Epithelial cell of esophagus (primary cell): ENCODE measurements around the gene SMAP2.
A peak's percentile ranks its signal among the peaks of the same experiment; 100 is the strongest.

Source experiments
- DNase-seq: peaks from one replicate; pipeline ENCODE4 v3.0.0; 2010; ENCODE audit warnings: low read depth
- H3K4me3 ChIP-seq: 2 replicates; pipeline ENCODE4 v1.5.1; 2011; ENCODE audit warnings: mild to moderate bottlenecking, low read length, control low read depth
- TF ChIP-seq, protein P1 (sequence below): IDR thresholded peaks from 2 replicates; pipeline ENCODE4 v1.5.1; 2011; ENCODE audit warnings: low read depth, mild to moderate bottlenecking, low read length, control low read depth, inconsistent platforms; ENCODE audit not compliant: insufficient read depth; ENCODE audit errors: missing control alignments

The SMAP2 gene

DNA sequence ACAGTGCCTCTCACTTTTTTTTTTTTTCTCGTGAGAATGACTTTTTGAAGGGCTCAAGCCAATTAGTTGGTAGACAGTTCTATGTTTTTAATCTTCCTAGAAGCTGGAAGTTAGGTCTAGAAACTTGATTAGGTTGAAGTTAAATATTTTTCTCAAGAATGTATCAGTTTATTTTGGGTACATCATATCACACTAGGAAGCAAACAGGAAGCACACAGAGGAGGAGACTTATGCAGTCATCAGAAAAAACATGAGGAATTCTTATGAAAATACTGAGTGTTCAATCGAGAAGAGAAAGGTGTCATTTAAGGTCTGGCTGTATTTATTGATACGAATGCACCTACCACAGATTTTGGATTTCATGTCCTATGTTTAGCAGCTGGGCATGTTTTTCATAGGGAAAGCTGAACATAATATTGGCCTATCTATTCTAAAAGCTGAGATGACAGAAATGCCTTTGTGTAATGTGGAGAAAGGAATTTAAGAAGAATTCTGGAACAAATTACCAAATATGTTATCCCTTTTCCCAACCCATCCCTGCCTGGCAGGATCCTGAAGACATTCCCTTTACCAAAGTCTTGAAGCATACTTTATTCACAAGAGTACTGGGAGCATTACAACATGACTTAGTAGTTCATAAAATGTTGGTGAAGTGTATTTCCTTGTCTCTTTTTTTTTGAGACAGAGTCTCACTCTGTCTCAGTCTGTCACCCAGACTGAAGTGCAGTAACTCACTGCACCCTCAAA lies 59.3 kb downstream of the SMAP2 start:
- no peak for DNase-seq
- TF ChIP-seq, protein P1, sequence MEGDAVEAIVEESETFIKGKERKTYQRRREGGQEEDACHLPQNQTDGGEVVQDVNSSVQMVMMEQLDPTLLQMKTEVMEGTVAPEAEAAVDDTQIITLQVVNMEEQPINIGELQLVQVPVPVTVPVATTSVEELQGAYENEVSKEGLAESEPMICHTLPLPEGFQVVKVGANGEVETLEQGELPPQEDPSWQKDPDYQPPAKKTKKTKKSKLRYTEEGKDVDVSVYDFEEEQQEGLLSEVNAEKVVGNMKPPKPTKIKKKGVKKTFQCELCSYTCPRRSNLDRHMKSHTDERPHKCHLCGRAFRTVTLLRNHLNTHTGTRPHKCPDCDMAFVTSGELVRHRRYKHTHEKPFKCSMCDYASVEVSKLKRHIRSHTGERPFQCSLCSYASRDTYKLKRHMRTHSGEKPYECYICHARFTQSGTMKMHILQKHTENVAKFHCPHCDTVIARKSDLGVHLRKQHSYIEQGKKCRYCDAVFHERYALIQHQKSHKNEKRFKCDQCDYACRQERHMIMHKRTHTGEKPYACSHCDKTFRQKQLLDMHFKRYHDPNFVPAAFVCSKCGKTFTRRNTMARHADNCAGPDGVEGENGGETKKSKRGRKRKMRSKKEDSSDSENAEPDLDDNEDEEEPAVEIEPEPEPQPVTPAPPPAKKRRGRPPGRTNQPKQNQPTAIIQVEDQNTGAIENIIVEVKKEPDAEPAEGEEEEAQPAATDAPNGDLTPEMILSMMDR, result no peak
- no peak overlapping the region for H3K4me3 ChIP-seq

GRCh38 chr1:40435471-40435870 lies 61.9 kb downstream of the SMAP2 start:
- TF ChIP-seq, protein P1, result no peak
- DNase-seq, result no peak
- H3K4me3 ChIP-seq, result no peak overlapping the region

- no peak overlapping the region for H3K4me3 ChIP-seq
- TF ChIP-seq, protein P1, result no peak
- DNase-seq, result no peak
Measured at GRCh38 chr1:40435876-40436275, 62.3 kb downstream of the SMAP2 start.

DNA sequence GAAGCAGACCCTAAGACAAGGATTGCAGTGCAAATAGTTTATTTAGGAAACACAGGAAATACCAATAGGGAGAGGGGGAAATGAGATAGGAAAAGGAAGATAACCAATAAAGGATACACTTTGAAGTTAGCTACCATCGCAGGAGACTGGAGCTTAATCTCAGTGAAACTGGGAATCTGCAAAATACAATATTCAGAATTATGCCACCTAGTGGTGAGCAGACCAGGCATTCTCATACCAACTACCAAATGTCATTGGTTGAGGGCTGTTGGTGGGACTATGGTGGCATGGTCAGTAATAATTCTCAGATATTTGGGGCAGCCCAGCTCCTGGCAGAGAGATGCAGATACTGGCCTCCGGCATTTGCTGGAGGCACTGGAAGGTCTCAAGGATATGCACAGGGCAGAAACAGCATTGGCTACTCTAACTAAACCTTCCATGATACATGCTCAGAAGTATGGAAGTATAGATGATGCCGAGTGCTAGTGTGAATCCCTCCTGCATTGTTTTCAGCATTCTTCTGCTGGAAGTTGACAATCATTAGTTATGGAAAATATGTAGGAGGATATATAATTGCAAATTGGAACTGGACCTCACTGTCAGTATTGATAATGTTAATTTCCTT lies 65.0 kb downstream of the SMAP2 start:
- DNase-seq, result peak; percentile 28

DNA sequence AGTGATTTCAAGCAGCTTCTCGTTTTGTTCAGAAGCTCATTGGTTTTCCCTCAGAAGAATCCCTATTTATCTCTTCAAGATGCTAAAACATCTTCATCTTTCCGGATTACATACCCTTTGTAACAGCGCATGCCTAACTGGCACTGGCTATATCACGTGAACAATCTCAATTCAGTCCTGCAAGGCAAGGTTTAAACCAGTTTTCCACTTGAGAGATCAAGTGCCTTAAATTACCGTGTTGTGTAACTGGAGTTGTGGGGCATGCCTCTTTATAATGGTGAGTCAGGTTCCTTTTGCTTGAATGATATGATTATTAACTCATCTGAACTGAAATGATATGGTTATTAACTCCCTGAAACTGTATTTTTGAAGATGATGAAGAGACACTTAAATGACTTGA lies 65.7 kb downstream of the SMAP2 start:
- no peak overlapping the region for H3K4me3 ChIP-seq
- DNase-seq, result peak; percentile 38

More for the DNA sequence above, 65.0 kb downstream of the SMAP2 start:
- TF ChIP-seq, protein P1, result peak; percentile 65
- no peak overlapping the region for H3K4me3 ChIP-seq

DNA sequence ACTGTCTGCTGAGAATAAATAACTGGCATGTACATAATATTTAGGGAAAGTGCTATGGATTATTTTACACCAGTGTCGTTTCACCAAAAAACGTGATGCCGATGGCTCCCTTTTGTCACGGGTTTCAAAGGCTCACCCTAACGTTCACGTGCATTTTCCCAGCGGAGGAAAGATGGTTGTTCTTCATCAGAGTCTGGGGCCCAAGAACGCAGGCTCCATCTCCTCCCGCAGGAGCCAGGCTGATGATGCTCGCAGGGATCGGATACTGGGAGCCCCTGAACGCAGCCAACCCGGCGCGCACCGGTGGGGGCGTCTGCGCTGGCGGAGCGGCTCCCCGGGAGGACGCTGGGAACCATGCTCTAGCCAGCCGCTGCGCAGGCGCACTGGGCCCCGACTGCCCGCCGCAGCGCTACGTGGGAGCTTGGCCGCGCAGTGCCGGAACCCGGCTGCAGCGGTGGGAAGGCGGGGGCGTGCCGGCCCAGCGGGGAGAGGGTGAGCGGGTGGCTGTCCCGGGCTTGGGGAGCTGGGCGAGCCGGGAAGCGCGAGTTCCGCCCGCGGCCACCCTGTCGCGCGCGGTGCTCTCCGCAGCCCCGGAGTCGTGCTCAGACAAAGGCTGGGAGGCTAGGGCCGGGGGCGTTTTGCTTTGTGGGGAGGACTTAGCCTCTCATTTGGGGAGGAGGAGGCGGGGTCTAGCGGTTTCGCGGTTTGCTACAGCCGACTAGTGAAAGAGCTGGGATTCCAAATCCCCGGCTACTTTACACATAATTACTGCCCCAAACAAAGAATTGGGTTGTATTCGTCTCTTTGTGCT lies 76.4 kb downstream of the SMAP2 start, which contains the start of gene ZFP69B:
ZFP69B (plus strand) TSS at position 793 of the 811 bp plus-strand sequence. CDS start 486 bp downstream, outside the sequence.
- TF ChIP-seq, protein P1, result no peak
- peak within 1 kb of the TSS; percentile 53 for H3K4me3 ChIP-seq
- peak; percentile 86 for DNase-seq

More for the DNA sequence above, 65.7 kb downstream of the SMAP2 start:
- TF ChIP-seq, protein P1, result no peak
